Muscle of arm (tissue), 12 donors: Measurements from ENCODE around the gene CEP63. TPM values are rescaled to one million over a fixed set of nuclear protein-coding genes. Genes with fewer than 3 reads are reported as not detected.

Source experiments
- DNase-seq: peaks from one replicate; pipeline ENCODE4 v3.0.0-alpha.2; 2013
- polyA plus RNA-seq, 12 donors: library from polyadenylated mRNA; unstranded; fragments of 120-200 nt; gene quantifications; one replicate each; pipeline ENCODE4 v1.2.1, GENCODE V29; 2013; ENCODE audit not compliant: insufficient read length in 12 of 12

The CEP63 gene
- polyA plus RNA-seq, 12 donors = 28.1 to 47.8 (median 39.3) TPM; not detected in 1

DNA sequence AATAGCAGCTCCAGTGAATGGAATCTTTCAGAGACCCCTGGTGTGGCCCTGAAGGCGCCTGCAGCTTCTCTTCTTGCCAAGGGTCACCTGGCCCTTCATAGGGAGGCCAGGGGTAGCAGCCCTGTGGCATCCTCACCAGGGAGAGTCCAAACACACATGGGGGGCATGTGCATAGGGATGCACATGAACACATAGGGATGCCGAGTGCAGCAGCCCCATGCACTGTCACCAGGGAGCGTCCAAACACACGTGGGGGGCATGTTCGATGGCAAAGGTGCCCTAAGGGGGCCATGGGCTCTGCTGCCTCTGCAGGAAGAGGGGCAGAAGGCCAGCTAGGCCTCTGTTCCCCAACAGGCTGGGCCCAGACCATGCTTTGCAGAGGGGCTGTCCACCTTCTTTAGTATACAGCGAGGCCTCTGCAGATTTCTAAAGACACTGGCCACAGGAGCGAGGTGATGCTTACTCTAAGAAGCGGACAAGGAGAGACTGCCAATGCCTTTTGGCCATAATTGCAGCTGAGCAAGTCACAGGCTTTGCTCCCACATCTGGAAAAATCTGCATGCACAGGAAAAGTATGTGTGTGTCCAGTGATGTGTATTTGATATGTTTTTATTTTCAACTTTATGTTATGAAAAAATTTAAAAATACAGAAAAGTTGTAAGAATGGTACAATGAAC is 21.0 kb upstream of the CEP63 start:
- peak; percentile 87 for DNase-seq

DNA sequence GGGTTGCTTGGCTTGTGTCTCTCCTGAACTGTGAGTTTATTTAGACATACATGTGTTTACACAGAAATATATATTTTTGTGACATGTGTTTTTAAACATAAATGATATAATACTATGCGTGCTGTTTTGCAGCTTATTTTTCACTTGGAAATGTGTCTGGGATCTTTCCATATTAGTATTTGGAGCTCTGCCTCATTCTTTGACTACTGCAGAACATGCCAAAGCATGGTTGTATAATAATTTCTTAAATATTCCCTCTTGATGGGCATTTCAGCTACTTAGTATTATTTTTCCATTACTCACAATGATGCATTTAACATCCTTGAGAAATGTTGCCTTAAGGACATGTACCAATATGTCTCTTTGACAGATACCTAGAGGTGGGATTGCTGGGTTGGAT is 19.5 kb upstream of the CEP63 start:
- DNase-seq = peak; percentile 57

DNA sequence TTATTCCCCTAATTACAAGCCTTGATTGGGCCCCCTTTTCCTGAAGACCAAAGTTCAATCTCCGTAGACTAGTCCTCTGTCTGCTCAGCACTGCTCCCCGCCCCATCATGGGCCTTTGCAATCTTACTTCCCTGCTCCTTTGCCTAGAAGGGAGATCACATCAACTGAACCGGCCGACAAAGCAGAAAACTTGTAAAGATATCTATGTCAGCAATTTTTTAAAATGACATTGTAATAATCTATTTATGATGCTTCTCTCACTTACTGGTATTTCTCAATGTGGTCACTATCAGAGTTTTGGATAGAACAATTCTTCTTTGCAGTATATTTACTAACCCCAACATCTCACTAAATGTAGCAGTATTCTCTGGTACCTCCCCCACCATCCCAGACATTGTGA is 17.3 kb upstream of the CEP63 start:
- no peak for DNase-seq

DNA sequence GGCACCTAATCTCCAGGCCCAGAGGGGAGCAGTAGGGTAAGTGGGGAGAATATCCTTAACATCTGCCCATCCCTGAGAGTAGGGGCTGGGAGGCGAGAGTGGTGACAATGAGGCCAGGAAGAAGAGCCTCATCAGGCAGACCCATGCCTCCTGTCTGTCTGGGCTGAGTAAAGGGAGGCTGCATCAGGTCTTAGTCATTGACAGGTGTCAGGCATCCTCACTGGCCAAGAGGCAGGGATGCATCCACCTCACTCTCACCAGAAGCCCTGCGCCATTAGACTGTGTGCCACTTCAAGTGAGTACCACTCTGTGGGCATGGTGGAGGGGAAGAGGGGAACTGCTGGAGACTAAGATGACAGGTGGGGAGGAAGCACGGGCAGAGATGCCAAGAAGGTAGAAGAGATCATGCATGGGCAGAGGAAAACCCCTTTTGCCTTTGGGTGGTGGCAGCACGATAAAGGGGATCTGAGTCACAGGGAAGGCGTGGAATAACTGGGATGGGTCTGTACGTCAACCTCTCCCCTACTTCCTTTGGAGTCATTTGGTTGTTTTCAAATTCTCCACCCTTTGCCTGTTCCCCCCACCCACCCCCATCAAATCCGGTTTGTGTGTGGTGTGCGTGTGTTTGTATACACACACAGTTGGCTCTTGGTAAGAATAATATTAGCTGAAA is 14.2 kb upstream of the CEP63 start:
- no peak for DNase-seq

DNA sequence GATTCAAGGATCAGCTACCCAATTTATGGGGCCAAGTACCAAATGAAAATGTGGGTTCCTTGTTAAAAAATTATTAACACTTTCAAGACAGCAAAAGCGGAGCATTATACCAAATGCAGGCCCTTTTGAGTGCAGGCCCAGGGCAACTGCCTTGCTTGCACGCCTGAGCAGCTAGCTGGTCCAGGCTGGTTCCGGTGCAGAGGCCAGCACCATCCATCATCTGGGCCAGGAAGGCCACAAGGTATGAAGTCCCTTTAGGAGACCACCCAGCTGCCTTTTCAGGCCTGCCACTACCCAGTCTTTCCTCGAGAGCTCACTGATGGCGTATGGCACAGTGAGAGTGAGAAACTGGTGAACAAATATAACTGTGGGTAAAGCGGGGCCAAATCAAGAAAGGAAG is 13.0 kb upstream of the CEP63 start:
- no peak for DNase-seq

DNA sequence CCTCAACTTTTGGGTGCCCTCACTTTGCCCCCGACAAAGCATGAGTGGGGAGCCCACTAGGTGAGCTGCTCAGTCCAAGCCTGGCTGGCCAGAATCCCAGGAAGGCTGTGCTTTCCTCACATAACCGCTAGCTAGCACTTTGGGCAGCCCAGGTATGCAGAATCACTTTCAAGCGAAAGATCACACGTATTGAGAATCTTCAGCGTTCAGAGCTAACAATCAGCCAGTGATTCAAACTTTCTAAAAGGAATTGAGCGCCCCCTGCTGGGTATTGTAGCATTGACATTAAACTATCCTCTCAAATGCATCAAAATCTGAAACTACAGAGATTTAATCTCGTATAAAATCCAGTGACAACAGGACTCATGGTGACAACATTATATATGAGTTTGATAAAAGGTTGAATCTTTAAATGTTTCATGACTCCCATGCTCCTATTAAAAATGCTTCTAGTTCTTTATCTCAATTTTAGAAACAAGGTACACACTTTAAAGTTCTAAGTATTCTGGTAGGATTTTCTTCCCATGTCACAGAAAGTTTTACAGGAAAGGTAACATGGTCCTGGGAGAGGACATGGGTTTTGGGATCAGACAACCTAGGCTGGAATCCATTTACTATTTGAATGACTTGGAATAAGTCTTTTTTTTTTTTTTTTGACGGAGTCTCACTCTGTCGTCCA is 11.8 kb upstream of the CEP63 start:
- DNase-seq = peak; percentile 84

DNA sequence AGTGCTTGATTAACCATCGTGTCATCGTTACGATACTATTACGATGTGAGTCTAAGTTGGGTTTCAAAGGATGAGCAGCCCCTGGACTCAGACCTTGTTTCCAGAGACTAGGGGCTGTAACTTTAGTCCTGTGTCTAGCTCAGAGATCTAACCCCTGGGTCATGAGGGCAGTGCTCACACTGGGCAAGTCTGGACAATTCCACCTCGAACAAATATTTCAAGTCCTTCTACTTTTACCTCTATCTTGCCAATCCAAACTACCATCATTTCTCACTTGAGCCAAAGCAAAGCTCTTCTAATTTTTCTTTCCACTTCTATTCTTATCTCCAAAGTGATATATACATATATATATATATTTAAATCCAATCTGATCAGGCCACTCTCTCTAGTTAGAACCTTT is 10.9 kb upstream of the CEP63 start:
- no peak for DNase-seq

DNA sequence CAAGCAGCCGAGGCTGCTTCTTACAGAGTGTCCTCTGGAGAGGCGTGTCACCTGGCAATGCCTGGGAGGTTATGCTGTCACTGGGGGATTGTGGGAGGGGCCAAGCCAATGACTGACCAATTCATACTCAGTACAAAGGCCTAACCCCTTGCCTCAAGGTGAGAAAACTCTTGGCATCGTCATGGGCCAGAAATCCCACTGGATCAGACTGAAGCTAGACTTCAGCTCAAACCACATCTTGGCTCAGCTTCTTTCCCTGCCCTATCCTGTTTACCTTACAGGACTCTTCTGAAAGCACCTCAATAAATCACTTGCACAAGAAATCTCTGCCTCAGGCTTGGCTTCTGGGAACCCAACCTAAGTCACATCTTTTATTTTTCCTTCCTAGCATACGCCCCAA is 9.6 kb upstream of the CEP63 start:
- DNase-seq = no peak

DNA sequence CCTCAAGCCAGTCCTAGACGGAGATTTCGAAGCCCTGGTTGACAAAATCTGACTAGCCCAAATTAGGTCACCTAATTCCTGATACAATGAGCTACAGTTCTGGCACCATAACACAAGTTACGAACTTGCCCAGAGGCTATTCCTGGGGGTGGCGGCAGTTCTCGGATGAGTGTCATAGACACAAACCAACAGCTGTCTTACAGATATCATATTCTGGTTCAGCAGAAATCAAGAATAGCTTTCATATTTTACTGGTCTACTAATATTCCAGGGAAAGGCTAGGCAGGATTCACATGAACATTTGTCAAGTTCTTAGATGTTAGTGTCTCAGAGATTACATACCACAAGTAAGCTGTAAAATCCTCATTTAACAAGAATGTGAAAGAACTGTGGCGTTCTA is 8.9 kb upstream of the CEP63 start:
- DNase-seq = no peak

DNA sequence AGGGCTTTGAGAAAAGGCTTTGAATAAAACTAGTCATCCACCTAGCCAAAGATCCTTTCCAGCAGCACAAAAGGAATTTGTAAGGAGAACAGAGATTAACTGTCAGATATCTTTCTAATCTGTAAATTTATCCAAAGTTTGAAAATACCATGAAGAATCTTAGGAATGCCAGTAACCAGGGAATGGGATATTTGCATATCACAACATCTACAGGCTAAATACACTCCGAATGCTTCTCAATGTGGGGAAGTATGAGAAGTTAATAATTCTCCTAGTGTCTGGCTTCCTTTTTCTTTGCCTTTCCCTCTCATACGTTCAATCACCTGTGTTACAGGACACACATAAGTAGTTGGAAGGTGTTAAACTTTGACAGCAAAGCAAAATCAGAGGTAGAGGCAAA is 7.9 kb upstream of the CEP63 start:
- no peak for DNase-seq

DNA sequence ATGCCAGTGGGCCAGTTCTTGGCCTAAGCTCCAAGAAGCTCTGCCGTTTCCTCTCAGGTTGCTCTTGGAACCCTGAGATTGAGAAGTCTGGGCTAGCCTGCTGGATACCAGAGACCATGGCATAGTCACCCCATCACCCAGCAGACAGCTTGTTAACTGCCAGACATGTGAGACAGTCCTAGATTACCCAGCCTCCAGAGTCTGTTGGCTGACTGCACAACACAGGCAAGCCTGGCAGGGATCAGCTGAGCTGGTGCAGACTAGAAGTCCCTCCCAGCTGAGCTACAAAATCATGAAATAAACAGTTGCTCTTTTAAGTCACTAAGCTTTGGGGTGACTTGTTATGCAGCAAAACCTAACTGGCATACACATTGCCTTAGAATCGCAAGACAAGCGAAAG is 5.3 kb upstream of the CEP63 start:
- DNase-seq = no peak

DNA sequence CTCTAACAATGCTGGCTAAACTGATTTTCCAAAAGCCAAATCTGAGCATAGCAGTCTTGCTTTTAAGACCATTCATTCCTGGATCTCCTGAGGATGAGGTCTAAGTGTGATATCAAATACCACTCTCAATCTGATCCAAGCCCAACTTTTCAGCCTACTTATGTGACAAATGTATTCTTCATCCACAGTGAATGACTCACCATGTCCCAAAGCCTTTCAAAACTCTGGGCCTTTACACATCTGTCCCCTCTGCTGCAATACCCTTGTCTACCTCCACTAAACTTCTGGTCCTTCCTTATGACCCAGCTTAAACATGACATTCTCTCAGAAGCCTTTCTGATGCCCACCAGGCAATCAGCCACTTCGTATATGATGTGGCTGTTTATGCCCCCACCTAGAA is 4.7 kb upstream of the CEP63 start:
- DNase-seq = no peak

DNA sequence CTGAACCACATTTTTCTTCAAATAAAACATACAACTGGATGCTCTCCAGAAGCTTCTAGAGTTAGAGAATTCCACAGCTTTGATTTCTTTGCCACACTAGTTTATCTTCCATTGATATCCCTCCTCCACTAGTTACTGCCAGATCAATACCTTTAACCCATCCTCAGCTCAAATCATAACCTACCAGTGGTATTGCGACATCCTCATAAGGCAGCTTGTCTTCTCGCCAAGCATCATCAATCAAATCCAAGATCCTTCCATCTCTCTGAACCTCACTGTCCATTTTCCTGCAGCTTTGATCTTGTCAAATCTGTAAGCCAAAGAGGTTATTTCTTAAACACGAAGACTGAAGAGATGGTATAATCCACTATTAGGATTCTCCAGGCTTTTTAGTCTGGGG is 3.2 kb upstream of the CEP63 start:
- DNase-seq = no peak

DNA sequence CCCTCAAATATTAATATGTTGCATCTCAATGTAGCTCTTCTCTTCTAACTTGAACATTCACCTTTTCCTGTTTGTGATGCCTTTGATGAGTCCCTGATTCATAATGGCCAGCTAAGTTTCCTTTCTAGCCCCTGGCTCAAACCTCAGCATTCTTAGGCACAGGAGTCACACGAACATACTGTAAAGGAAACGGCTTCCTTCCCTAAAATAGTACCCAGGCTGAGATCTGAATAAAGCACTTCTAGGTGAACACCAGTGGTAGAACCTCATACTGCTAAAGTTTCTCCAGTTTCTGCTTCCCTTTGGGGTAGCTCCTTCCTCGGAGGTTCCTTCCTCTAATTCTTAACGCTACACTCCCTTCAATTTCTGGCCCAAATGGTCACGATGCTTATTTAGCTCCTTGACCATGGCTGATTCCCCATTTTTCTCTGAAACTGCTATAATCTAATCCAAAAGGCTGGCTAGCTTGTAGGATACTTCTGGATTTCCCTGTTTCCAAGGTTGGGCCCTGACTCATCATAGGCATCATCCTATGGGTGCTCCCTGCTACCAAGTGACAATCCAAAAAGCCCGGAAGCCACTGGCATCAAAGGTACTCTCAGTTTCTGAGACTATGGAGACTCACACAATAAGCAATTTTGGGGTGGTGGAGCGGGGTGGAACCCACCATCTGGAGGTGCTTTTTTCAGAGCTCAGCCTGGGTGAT is 2.5 kb upstream of the CEP63 start:
- no peak for DNase-seq

DNA sequence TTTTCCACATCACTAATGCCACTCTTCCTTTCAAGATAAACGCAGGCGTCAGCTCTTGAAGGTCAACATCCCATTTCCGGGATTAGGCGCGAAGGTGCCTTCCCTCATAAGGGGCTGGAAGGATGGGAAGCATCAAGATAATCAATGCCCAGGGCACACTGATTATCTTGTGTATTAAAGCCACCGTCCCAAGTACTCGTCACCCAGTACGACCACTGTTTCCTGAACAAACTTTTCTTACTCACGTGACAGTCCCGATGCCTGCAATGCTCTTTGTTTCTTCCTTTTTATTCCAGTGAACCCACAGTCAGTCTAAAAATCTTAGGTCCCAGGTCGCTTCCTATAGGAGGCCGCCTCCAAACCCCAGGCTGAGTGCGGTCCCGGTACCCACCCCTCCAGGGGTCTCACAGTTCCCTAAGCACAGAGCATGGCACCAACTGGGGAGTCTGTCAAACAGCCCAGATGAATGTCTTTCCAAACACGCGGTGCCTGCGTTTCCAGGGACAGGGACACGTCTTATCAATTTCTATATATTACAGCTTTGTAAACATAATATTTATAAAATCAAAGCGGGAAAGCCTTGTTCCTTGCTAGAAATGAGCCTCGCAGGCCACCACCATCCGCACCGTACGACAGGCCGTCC is 661 bp upstream of the CEP63 start:
- no peak for DNase-seq

DNA sequence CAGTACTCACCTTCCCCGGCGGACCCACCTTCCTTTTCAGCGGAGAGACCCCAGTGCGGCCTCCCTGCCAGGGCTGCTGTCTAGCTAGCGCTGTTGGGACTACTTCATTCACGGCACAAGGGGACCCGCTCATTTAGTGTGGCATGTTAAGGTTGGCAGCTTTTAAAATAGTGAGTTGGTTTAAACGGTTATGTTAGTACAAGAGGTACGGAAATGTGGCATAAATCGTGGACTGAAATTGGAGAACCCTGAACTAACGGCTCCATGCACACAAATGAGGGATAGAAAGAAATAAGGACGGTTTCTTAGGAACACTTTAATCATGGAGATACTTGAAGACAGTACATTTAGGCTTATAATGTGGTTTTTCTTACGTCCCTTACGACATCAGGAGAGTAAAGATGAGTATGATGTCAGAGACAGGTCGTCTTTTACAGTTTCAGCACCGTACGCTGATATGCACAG is 752 bp downstream of the CEP63 start:
- DNase-seq = no peak

DNA sequence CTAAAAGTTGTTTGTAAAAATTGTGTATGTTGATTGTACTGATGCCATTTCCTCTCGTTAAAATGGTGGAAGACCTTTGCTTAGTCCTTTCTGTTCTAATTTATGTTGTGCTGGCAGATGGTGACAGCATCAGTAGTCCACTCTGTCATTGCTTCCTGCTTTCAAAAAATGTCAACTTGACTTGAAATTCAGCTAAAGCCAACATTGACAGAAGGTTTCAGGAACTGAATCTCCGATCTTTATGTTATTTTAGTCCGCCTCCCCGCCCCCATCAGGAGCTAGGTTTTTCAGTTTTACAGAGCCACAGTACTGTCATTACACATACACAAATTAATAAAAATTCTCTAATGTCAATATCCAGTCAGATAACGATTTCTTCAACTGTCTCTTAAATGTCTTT is 1.5 kb downstream of the CEP63 start:
- no peak for DNase-seq

DNA sequence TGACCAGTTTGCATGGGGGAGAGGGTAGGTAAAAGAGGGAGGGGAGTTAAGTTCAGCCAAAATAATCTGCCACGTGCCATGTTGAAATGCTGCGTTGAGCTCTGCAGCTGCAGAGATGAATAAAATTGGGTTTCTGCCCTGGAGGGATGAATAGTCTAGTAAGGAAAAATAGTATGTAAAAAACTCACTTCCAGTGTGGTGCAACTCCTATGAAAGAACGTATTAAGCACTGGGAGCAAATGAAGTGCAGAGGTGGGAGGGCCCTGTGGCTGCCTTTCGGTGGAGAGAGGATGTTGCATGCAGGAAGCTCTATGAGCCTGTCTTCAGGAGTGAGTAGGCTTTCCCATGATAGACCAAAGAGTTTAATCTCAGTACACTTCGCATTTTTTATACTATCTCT is 8.6 kb downstream of the CEP63 start:
- DNase-seq = no peak

DNA sequence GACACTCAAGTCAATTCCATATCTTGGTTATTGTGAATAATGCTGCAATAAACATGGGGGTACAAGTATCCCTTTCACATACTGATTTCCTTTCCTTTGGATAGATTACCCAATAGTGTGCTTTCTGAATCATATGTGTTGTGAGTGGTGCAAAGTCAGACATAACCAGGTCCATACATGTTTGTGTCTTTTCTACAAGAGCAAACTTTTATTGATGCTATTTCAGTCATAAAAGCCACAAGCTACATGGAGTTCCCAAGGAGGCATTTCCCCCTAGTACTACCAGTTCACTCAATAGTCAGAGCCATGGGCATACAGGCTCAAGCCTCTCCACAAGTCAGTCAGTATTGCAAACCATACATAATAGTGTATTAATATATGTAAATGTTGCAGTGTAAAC is 10.1 kb downstream of the CEP63 start:
- DNase-seq = no peak

DNA sequence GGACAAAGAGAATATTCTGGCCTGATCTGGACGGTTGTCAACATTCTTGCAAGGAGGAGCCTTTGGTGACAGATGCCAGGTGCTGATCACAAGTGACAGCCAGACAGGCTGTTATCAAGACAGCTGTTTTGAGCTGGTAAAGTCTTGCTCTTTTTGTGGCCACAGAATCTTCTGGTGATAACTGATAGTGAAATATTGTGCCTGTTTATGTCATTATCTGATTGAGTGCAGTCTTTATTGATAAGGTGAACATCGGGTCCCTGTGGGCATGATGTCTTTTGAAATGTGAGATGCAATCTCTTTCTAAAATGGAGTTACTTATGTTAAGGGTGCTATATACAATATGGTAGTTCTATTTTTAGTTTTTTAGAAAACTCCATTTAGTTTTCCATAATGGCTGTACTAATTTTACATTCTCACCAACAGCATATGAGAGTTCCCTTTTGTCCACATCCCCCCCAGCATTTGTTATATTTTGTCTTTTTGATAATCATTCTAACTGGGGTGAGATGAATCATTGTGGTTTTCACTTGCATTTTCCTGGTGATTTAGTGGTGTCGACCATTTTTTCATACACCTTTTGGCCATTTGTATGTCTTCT is 10.7 kb downstream of the CEP63 start:
- no peak for DNase-seq

DNA sequence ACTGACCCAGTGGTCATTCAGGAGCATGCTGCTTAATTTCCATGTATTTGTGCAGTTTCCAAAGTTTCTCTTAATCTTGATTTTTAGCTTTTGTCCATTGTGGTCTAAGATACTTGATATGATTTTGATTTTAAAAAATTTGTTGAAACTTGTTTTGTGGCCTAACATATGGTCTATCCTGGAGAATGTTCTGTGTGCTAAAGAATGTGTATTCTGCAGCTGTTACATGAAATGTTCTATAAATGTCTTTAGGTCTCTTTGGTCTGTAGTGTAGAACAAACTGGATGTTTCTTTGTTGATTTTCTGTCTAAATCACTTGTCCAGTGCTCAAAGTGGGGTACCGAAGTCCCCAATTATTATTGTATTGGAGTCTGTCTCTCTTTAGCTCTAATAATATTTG is 17.4 kb downstream of the CEP63 start:
- DNase-seq = no peak

DNA sequence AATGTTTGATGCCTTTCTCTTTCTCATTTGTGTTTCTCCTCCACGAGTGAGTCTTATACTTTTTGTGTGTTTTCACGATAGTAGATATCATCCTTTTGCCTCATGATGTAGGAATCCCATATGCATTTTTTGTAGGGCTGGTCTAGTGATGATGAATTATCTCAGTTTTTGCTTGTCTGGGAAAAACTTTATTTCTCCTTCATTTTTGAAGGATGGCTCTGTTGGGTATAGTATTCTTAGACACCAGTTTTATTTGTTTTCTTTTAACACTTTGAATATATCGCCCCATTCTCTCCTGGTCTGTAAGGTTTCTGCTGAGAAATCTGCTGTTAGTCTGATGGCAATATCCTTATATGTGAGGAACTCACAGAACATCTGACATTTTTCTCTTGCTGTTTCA is 18.3 kb downstream of the CEP63 start:
- no peak for DNase-seq
